Measurements from ENCODE around the gene SLC25A51.

The SLC25A51 gene

GRCh38 chr9:37840560-37841194, 63.2 kb downstream of the SLC25A51 start:
- Histone ChIP-seq H3K27me3 (no peaks in the 10 kb centered on the region), H3K4me3 (no peak overlapping the region), H4K20me1 (peaks cover 15% of the 10 kb centered on the region; the same call in 1 of the 2 replicates), H3K36me3 (peaks cover 26% of the 10 kb centered on the region), H3K9me3 (no peaks in the 10 kb centered on the region), H3K4me1 (peaks cover 9% of the 10 kb centered on the region; the same call in 1 of the 2 replicates), H3K9ac (no peak overlapping the region), H3K27ac (no peak overlapping the region), H3K4me2 (no peak overlapping the region)
- TF ChIP-seq Cebpa-rat (IDR thresholded peaks at IDR 0.05): no peak

GRCh38 chr9:37839496-37840461, 64.1 kb downstream of the SLC25A51 start:
- H3K4me1 ChIP-seq: peaks cover 9% of the 10 kb centered on the region; the same call in 1 of the 2 replicates
- no peak for TF ChIP-seq Cebpa-rat (IDR thresholded peaks at IDR 0.05)
- no peak overlapping the region for H3K4me2 ChIP-seq
- peaks cover 15% of the 10 kb centered on the region; the same call in 1 of the 2 replicates for H4K20me1 ChIP-seq
- H3K4me3 ChIP-seq: no peak overlapping the region
- H3K9me3 ChIP-seq: no peaks in the 10 kb centered on the region
- no peaks in the 10 kb centered on the region for H3K27me3 ChIP-seq
- no peak overlapping the region for H3K27ac ChIP-seq
- H3K36me3 ChIP-seq: peaks cover 35% of the 10 kb centered on the region
- H3K9ac ChIP-seq: no peak overlapping the region

All from BLaER1 (cell line).